ENCODE results near the gene MED22.

Gene MED22

GRCh38 chr9:133353548-133353947, 5.6 kb upstream of the MED22 start:
- Mint-ChIP-seq H3K4me1 (ENCODE audit: low read depth) (peaks cover 24% of the 10 kb centered on the region), H3K4me3 (peak overlapping the region; percentile 48), H3K27ac (no peak overlapping the region), H3K27me3 (ENCODE audit: low read depth) (no peaks in the 10 kb centered on the region), H3K36me3 (ENCODE audit: low read depth) (peaks cover 43% of the 10 kb centered on the region), H3K9me3 (no peaks in the 10 kb centered on the region)

GRCh38 chr9:133352635-133353340, 4.9 kb upstream of the MED22 start:
- H3K9me3 Mint-ChIP-seq = no peaks in the 10 kb centered on the region
- peaks cover 48% of the 10 kb centered on the region for H3K36me3 Mint-ChIP-seq (ENCODE audit: low read depth)
- H3K27me3 Mint-ChIP-seq (ENCODE audit: low read depth) = no peaks in the 10 kb centered on the region
- peak overlapping the region; percentile 34 for H3K27ac Mint-ChIP-seq
- peaks cover 21% of the 10 kb centered on the region for H3K4me1 Mint-ChIP-seq (ENCODE audit: low read depth)
- peak overlapping the region; percentile 48 for H3K4me3 Mint-ChIP-seq

DNA sequence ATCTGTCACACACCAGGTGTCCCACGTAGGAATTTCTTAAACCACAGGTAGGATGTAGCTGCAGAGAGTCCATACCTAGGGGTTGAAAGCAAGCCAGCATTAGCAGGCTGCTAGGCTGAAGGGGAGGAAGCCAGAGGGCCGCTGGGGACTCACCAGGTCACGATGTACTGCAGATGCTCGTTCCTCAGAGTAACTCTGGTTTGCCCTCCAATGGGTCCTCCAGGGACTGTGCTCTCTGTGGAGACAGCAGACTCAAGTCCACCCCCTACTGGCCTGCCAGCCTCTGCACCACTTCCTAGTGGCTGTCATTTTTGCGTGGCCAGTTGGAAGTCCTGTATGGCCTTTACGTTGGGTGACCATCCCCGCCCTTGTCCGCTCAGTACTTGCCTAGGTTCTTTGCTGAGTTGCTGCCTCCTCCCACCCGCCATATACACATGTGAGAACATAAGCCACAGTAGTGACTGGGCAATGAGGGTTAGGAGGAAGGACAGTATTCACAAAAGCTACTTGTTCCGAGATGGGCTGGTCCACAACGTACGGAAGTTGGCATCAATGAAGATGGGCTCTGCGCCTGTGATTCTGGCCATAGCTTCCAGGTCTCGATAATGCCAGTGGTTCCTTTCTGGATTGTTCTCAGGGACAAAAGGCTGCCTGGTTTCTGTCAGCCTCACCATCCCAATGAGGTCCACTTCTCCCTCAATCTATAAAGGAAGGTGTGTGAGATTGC, 4.1 kb upstream of the MED22 start:
- H3K9me3 Mint-ChIP-seq = no peaks in the 10 kb centered on the region
- H3K4me3 Mint-ChIP-seq = no peak overlapping the region
- H3K27me3 Mint-ChIP-seq (ENCODE audit: low read depth) = no peaks in the 10 kb centered on the region
- H3K4me1 Mint-ChIP-seq (ENCODE audit: low read depth) = peaks cover 15% of the 10 kb centered on the region
- no peak overlapping the region for H3K27ac Mint-ChIP-seq
- peaks cover 48% of the 10 kb centered on the region for H3K36me3 Mint-ChIP-seq (ENCODE audit: low read depth)

- no peaks in the 10 kb centered on the region for H3K9me3 Mint-ChIP-seq
- peaks cover 20% of the 10 kb centered on the region for H3K4me1 Mint-ChIP-seq (ENCODE audit: low read depth)
- no peak overlapping the region for H3K27ac Mint-ChIP-seq
- H3K36me3 Mint-ChIP-seq (ENCODE audit: low read depth) = peaks cover 48% of the 10 kb centered on the region
- H3K27me3 Mint-ChIP-seq (ENCODE audit: low read depth) = no peaks in the 10 kb centered on the region
- H3K4me3 Mint-ChIP-seq = no peak overlapping the region
These were observed 3.6 kb upstream of the MED22 start for GRCh38 chr9:133351526-133351907.

DNA sequence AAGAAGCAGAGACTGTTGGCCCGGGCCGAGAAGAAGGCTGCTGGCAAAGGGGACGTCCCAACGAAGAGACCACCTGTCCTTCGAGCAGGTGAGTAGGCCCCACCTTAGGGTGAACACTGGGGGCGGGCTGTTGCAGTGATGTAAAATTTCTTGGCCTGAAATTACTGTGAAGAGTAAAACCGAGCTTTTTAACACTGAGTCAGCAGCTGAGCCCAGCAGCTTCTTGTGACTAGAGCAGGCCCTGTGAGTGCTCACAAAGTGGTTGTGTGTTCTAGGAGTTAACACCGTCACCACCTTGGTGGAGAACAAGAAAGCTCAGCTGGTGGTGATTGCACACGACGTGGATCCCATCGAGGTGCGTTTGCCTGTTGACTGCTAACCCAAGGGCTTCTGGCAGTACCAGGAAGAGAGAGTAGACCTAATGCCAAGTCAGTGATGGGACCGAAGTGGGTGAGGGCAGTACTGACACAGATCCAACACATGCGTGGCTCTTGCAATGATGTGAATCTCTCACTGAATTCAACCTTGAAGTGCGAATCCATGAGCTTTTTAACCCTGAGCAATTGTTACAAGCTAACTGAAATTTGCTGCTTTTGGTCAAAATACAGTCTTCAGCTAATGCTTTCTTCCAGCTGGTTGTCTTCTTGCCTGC, 2.2 kb upstream of the MED22 start:
- peaks cover 25% of the 10 kb centered on the region for H3K4me1 Mint-ChIP-seq (ENCODE audit: low read depth)
- no peaks in the 10 kb centered on the region for H3K27me3 Mint-ChIP-seq (ENCODE audit: low read depth)
- peaks cover 54% of the 10 kb centered on the region for H3K36me3 Mint-ChIP-seq (ENCODE audit: low read depth)
- peak overlapping the region; percentile 20 for H3K27ac Mint-ChIP-seq
- no peaks in the 10 kb centered on the region for H3K9me3 Mint-ChIP-seq
- peak overlapping the region; percentile 98 for H3K4me3 Mint-ChIP-seq

DNA sequence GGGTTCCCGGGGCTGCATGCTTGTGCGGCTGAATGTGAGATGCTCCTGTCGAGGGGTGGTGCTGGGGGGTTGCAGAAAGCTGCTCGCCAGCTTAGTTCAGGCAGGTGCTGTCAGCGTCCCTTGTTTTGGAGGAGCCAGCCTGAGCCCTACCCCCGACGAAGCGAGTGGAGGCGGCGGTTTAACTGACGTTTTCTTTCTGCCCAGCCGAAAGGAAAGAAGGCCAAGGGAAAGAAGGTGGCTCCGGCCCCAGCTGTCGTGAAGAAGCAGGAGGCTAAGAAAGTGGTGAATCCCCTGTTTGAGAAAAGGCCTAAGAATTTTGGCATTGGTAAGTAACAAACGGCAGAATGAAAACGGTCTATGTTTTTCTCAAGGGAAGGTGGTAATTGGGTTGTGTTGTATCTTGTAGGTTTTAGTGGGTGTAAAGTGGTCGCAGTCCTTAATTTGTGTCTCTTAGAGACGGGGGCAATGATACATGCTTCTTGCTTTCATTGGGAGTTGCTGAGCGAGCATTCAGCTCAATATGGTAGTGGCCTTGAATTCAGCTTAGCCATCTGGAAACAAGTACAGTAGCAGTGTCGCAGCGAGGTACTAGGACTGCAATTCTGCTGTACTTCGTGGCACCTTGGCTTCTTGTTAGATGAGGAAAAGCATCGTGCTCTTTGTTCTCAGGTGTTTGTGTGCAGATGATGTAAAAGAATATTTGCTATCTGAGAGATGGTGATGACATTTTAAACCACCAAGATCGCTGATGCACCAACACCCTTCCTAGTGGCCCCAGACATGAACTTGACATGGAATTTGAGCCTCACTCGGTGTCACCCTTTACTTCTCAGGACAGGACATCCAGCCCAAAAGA, 1.0 kb upstream of the MED22 start:
- Mint-ChIP-seq H3K4me1 (ENCODE audit: low read depth) (peaks cover 25% of the 10 kb centered on the region), H3K27ac (peak overlapping the region; percentile 92), H3K36me3 (ENCODE audit: low read depth) (peaks cover 58% of the 10 kb centered on the region), H3K4me3 (peak overlapping the region; percentile 98), H3K9me3 (no peaks in the 10 kb centered on the region), H3K27me3 (ENCODE audit: low read depth) (no peaks in the 10 kb centered on the region)

GRCh38 chr9:133347515-133347984, 381 bp downstream of the MED22 start:
- Mint-ChIP-seq H3K9me3 (no peaks in the 10 kb centered on the region), H3K4me3 (peak overlapping the region; percentile 98), H3K4me1 (ENCODE audit: low read depth) (peaks cover 25% of the 10 kb centered on the region), H3K27me3 (ENCODE audit: low read depth) (no peaks in the 10 kb centered on the region), H3K36me3 (ENCODE audit: low read depth) (peaks cover 55% of the 10 kb centered on the region), H3K27ac (peak overlapping the region; percentile 92)

- H3K27me3 Mint-ChIP-seq (ENCODE audit: low read depth) = no peaks in the 10 kb centered on the region
- peak overlapping the region; percentile 14 for H3K27ac Mint-ChIP-seq
- H3K4me3 Mint-ChIP-seq = peak overlapping the region; percentile 98
- H3K36me3 Mint-ChIP-seq (ENCODE audit: low read depth) = peaks cover 45% of the 10 kb centered on the region
- H3K9me3 Mint-ChIP-seq = no peaks in the 10 kb centered on the region
- H3K4me1 Mint-ChIP-seq (ENCODE audit: low read depth) = peaks cover 27% of the 10 kb centered on the region
These were observed 1.7 kb downstream of the MED22 start for GRCh38 chr9:133346021-133346785.

GRCh38 chr9:133345596-133345995, 2.3 kb downstream of the MED22 start:
- Mint-ChIP-seq H3K27me3 (ENCODE audit: low read depth) (no peaks in the 10 kb centered on the region), H3K36me3 (ENCODE audit: low read depth) (peaks cover 41% of the 10 kb centered on the region), H3K4me1 (ENCODE audit: low read depth) (peaks cover 29% of the 10 kb centered on the region), H3K4me3 (peak overlapping the region; percentile 31), H3K27ac (no peak overlapping the region), H3K9me3 (no peaks in the 10 kb centered on the region)

DNA sequence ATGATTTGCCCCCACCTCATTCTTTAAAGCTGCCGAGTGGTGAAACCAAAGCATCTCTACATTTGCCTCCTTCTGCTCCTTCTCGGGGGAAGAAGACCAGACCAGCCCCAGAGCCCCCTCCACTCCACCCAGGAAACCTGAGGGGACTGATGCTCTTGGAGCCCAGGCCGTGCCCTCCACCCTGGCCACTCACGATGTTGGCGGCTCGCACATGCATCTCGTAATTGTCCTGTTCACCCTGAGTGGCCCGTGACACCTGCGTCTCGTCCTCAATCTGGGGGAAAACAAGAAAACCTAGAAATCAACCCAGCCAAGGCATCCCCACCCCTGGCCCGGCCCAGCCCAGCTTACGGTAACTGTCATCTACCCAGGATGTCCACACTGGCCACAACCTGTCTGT, 3.0 kb downstream of the MED22 start:
- no peaks in the 10 kb centered on the region for H3K27me3 Mint-ChIP-seq (ENCODE audit: low read depth)
- no peaks in the 10 kb centered on the region for H3K9me3 Mint-ChIP-seq
- H3K27ac Mint-ChIP-seq = no peak overlapping the region
- peaks cover 35% of the 10 kb centered on the region for H3K4me1 Mint-ChIP-seq (ENCODE audit: low read depth)
- H3K36me3 Mint-ChIP-seq (ENCODE audit: low read depth) = peaks cover 40% of the 10 kb centered on the region
- H3K4me3 Mint-ChIP-seq = no peak overlapping the region

DNA sequence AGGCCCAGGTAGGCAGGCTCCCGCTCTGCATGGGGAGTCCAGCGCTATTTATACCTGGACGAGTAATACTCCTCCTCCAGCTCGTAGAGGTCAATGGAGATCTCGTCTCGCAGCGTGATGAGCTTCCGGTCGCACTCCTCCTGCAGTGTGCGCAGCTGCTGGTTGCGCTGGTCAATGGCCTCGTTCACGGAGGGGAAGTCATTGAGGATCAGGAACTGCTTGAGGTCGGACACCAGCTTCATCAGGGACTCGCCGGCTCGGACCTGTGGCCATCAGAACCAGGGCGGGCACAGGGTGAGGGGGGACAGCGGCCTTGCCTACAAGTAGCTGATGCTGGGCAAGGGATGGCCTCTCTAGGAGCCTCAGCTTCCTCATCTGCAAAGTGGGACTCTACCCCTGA, 3.9 kb downstream of the MED22 start:
- H3K27ac Mint-ChIP-seq = no peak overlapping the region
- H3K4me3 Mint-ChIP-seq = no peak overlapping the region
- H3K9me3 Mint-ChIP-seq = no peaks in the 10 kb centered on the region
- peaks cover 28% of the 10 kb centered on the region for H3K4me1 Mint-ChIP-seq (ENCODE audit: low read depth)
- no peaks in the 10 kb centered on the region for H3K27me3 Mint-ChIP-seq (ENCODE audit: low read depth)
- H3K36me3 Mint-ChIP-seq (ENCODE audit: low read depth) = peaks cover 38% of the 10 kb centered on the region

DNA sequence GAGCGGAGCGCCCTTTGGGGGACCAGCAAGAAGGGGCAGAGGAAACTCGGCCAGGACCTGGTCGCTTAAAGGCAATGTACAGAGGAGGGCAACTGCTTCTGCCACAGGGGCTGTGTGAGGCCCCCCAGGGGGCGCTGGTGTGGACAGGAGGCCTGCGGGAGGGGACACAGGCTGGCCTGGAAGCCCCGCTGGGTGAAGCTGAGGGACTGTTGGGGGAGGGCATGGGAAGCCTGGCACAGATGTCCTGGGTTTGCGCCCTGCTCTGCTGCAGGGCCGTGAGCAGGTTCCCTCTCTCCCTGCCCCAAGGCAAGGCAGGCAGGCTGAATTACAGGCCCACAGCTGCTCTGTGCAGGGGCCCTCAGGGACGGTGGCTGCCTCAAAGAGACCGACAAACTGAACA, 5.4 kb downstream of the MED22 start:
- peaks cover 27% of the 10 kb centered on the region for H3K36me3 Mint-ChIP-seq (ENCODE audit: low read depth)
- H3K9me3 Mint-ChIP-seq = no peaks in the 10 kb centered on the region

GRCh38 chr9:133342069-133342406, 5.9 kb downstream of the MED22 start:
- Mint-ChIP-seq H3K4me3 (no peak overlapping the region), H3K27me3 (ENCODE audit: low read depth) (no peaks in the 10 kb centered on the region), H3K4me1 (ENCODE audit: low read depth) (peaks cover 23% of the 10 kb centered on the region), H3K27ac (no peak overlapping the region), H3K36me3 (ENCODE audit: low read depth) (peaks cover 27% of the 10 kb centered on the region), H3K9me3 (no peaks in the 10 kb centered on the region)

More for the DNA sequence above, 5.4 kb downstream of the MED22 start:
- peaks cover 24% of the 10 kb centered on the region for H3K4me1 Mint-ChIP-seq (ENCODE audit: low read depth)
- H3K27ac Mint-ChIP-seq = no peak overlapping the region
- no peaks in the 10 kb centered on the region for H3K27me3 Mint-ChIP-seq (ENCODE audit: low read depth)
- no peak overlapping the region for H3K4me3 Mint-ChIP-seq

Measured in T-helper 1 cell treated with Interleukin-12 subunit alpha and Interleukin-12 subunit beta and Interleukin-4 antibody, amounts not matched to agents 30 μg/mL and 1 μg/mL, for 36 hours (primary cell).